SK-N-MC (cell line): Measurements from ENCODE around the gene PDE6H.

Experiments
- DNase-seq: peaks from one replicate; pipeline ENCODE4 v3.0.0-alpha.2; 2011; ENCODE audit warnings: low read depth, low spot score
- H3K27ac ChIP-seq: fragments of 200-600 bp; sonication (generic); 2 replicates; pipeline ENCODE4 v1.5.1; 2016; ENCODE audit warnings: mixed run types
- H3K36me3 ChIP-seq: fragments of 200-600 bp; sonication (generic); 2 replicates; pipeline ENCODE4 v1.6.1; 2017; ENCODE audit warnings: antibody characterized with exemption, low read length, mixed read lengths; ENCODE audit not compliant: insufficient read depth
- H3K4me3 ChIP-seq: fragments of 200-600 bp; sonication (generic); 2 replicates; pipeline ENCODE4 v1.5.1; 2016
- H3K9ac ChIP-seq: fragments of 200-600 bp; sonication (generic); 2 replicates; pipeline ENCODE4 v1.8.0; 2017; ENCODE audit warnings: mixed run types, mixed read lengths; ENCODE audit not compliant: insufficient read length
- H3K9me3 ChIP-seq: fragments of 200-600 bp; sonication (generic); 2 replicates; pipeline ENCODE4 v1.6.1; 2017; ENCODE audit warnings: low read depth, mild to moderate bottlenecking, antibody characterized with exemption, low read length, moderate library complexity, mixed read lengths
- EZH2 ChIP-seq: fragments of 200-600 bp; sonication (generic); IDR thresholded peaks from one replicate; pipeline ENCODE4 v1.6.1; 2017; ENCODE audit warnings: antibody characterized with exemption
- FOXP2 ChIP-seq: optimal IDR thresholded peaks from 2 replicates; pipeline ENCODE3; 2011; ENCODE audit warnings: mild to moderate bottlenecking, moderate library complexity; ENCODE audit not compliant: insufficient read depth; ENCODE audit errors: extremely low read length, control extremely low read depth
- POLR2AphosphoS5 ChIP-seq: IDR thresholded peaks from 2 replicates; pipeline ENCODE4 v1.6.1; 2012; ENCODE audit warnings: mild to moderate bottlenecking, low read depth, low read length, borderline replicate concordance

PDE6H gene

DNA sequence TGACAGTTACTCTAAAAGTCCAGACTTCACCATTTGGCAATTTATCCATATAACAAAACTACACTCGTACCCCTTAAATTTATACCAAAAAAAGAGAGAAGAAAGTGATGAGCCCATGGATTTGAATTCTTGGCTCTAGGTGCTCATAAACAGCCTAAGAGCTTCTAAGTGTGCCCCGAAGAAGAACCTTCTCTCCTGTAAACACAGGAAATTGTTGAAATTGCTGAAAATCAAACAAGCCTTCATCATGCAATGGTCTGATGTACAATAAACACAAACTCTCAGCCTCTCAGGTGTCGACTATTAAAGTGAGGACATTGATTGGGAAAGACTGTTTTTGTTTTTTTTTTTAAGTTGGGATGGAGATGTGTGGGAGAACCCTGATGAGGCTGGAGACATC, 21.8 kb downstream of the PDE6H start:
- Histone ChIP-seq H3K4me3 (no peak overlapping the region), H3K9ac (no peak overlapping the region), H3K9me3 (no peaks in the 10 kb centered on the region), H3K36me3 (no peaks in the 10 kb centered on the region), H3K27ac (no peak overlapping the region)
- no peak for DNase-seq
- no peak for TF ChIP-seq POLR2AphosphoS5
- TF ChIP-seq FOXP2 = no peak
- TF ChIP-seq EZH2 = no peak

DNA sequence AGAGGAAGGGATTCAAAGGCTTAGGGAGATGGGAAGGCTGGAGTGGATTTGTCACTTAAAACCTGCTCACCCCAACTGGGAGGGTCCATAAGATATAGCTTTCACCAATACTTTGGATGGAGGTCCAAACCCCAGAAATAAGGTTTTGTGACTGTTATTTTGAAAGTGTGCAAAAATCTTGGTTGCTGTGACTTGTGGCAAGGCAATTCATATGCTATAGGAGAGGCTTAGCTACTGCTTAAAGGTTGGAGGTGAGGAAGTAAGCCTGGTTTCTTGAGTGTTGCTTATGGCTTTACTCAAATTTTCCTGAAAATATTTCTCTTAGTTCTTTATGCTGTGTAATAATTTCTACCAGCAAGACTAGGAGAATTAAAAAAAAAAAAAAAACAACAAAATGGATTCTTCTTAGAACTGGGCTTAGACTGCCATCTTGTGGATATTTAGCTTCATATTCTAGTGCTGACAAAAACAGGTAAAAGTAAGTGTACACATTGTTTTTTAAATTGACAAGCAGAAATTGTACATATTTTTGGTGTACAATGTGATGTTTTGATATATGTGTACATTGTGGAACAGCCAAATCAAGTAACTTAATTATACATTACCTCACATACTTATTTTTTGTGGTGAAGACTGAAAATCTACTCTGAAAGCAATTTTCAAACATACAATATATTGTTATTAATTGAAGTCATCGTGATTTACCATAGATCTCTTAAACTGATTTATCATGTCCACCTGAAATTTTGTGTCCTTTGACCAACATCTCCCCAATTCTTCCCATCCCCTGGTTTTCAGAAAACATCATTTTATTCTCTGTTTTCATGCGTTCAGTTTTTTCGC, 23.0 kb downstream of the PDE6H start:
- Histone ChIP-seq H3K27ac (no peak overlapping the region), H3K9ac (no peak overlapping the region), H3K4me3 (no peak overlapping the region), H3K36me3 (no peaks in the 10 kb centered on the region), H3K9me3 (no peaks in the 10 kb centered on the region)
- peak; percentile 35 for DNase-seq
- TF ChIP-seq EZH2 (no peak), FOXP2 (no peak), POLR2AphosphoS5 (no peak)

DNA sequence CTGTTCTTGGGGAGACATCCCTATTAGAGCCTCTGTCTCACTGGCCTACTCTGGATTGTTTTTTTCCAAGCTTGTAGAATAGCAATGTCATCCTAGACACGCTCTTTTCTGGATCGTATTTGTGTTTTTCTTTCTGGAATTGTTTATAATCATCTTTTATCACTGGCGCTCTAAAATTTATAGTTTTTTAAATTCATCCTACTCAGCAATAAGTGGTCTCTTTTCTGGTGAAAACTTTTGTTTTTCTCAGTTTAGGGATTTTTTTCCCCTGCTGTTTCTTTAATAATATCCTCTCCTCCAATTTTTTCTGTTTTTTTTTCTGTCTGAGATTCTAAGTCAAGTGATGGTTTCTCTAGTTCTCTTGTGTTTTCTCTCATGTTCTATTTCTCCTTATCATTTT, 25.2 kb downstream of the PDE6H start:
- TF ChIP-seq POLR2AphosphoS5 = no peak
- TF ChIP-seq FOXP2 = no peak
- H3K27ac ChIP-seq = no peak overlapping the region
- H3K9me3 ChIP-seq = no peaks in the 10 kb centered on the region
- no peak overlapping the region for H3K4me3 ChIP-seq
- DNase-seq = no peak
- no peaks in the 10 kb centered on the region for H3K36me3 ChIP-seq
- no peak overlapping the region for H3K9ac ChIP-seq

DNA sequence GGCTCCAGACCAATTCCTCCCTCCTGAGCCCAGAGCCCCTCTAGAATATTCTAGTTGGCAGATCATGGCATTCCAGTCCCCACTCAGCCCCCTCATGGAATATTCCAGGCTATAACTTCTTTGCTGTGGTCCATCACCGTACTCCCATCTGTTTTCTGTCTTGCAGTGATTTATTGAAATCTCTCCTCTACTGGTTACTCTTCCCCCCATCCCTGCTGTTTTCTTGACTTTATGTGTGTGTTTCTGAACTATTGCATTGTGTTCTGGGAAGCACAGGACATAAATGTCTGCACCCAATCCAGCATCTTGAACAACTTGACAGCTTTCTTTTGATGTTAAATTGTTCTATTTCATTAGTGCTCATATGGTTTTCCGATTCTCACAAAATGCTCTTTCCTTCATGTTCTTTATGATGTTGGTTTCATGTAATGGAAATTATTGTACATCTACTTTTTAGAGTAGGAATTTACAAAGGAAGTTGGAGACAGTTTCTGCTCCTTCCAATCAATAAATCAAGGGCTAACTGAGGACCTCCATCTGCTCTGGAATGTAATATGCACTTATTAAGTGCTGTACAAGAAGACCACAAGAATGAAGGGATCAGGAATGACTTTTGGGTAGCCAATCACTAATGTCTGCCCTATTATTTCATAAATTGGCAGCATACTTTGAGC, 26.3 kb downstream of the PDE6H start:
- no peak overlapping the region for H3K27ac ChIP-seq
- H3K9ac ChIP-seq = no peak overlapping the region
- no peak for DNase-seq

DNA sequence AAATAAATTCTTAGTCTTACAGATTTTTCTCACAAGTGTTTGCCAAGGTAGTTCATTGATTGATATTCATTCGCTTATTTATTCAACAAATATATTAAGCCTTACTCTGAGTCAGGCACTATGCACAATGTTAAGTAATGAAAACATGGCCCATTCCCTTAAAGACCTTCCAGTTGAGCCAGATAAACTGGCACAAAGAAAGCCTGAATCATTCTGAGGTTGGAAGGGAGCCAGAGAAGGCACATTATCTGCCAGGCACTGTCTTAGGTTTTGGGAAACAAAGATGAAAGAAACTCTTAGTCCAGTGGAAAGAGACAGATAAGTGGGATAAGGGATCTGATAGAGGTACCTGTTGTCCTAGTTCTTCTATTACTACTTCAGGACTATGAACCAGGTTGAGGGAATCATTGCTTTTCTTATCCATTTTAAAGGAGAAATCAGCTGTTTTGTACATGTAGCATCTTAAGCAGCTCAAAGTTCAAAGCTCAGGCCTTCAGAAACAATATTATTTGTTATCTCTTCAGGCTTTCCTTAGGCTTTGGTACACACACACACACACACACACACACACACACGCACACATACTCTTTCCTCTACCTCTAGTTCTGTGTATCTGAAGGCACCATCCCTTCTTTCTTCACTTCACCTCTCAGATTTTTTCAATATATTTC, 27.0 kb downstream of the PDE6H start:
- no peak for TF ChIP-seq FOXP2
- TF ChIP-seq POLR2AphosphoS5 = no peak
- TF ChIP-seq EZH2 = no peak
- H3K9me3 ChIP-seq = no peaks in the 10 kb centered on the region
- no peak for DNase-seq
- no peaks in the 10 kb centered on the region for H3K36me3 ChIP-seq
- no peak overlapping the region for H3K4me3 ChIP-seq
- H3K9ac ChIP-seq = no peak overlapping the region
- no peak overlapping the region for H3K27ac ChIP-seq

More for the DNA sequence above, 26.3 kb downstream of the PDE6H start:
- Histone ChIP-seq H3K9me3 (no peaks in the 10 kb centered on the region), H3K36me3 (no peaks in the 10 kb centered on the region), H3K4me3 (no peak overlapping the region)
- TF ChIP-seq EZH2 = no peak
- TF ChIP-seq FOXP2 = no peak
- no peak for TF ChIP-seq POLR2AphosphoS5

DNA sequence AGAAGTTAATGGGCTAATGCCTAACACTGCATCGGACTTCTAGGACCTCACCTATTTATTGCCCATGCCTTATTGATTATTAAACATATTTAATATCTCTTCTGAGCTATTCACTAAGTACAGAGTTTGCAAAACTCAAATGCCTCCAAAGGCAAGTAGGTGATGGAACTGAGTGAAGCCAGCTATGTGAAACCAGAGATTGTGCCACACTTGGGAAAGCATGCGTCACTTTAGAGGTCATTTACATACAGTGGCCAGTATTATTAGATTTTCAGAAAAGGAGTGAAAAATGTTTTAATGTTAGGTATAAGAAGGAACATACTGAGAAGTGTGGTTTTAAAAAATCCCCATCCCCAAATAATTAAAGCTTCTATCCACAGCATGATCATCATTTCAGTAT, 27.7 kb downstream of the PDE6H start:
- TF ChIP-seq POLR2AphosphoS5 (no peak), FOXP2 (no peak), EZH2 (no peak)
- no peak overlapping the region for H3K4me3 ChIP-seq
- H3K9me3 ChIP-seq = no peaks in the 10 kb centered on the region
- DNase-seq = no peak
- no peak overlapping the region for H3K27ac ChIP-seq
- H3K9ac ChIP-seq = no peak overlapping the region
- H3K36me3 ChIP-seq = no peaks in the 10 kb centered on the region

DNA sequence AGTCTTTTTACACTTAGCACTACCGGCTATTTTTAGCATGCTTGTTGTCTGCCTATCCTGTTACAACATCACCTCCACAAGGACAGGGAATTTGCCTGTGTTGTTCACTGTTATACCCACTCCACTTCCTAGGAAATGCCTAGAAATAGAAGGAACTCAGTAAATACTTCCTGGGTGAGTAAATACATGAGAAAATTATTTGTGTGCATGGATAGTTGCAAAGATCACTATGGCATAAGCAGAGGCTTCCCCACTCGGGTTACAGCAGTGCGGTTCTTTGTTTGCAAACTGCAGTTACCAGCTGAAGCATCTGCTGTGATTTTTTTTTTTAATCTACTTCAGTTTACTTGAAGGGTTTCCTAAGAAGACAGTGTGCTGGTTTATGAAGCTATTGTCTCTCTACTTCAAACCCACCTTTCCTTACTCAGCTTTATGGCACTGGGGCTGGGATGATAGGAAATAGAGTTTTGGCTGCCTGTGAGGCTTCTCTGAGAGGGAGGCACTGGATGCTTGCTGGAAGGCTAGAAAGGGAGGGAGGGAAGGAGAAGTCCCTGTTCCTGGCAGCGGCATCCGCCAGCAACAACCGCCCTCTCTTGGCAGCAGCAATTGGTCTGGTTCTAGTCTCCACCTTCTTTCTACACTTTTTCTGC, 29.0 kb downstream of the PDE6H start:
- no peak overlapping the region for H3K9ac ChIP-seq
- H3K36me3 ChIP-seq = no peaks in the 10 kb centered on the region
- TF ChIP-seq EZH2 (no peak), POLR2AphosphoS5 (no peak), FOXP2 (no peak)
- no peak for DNase-seq
- no peak overlapping the region for H3K4me3 ChIP-seq
- no peak overlapping the region for H3K27ac ChIP-seq
- no peaks in the 10 kb centered on the region for H3K9me3 ChIP-seq

DNA sequence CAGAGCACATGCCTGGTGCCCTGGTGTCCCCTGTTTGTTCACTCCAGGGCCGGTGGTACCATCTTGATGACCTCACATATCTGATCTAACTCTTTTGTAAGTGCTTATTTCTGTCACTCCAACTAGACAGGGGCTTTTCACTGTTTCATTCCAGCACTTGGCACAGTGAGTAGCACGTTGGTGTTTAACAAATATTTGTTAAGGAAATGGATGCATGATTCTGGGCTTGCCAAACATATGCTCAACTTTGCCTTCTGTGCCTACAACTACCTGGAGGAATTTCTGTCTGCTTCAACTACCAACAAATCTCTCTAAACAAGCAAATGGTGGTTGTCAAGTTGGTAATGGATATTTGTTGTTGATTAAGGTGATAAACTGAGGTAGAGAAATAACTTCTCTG, 31.6 kb downstream of the PDE6H start:
- Histone ChIP-seq H3K9ac (no peak overlapping the region), H3K9me3 (no peaks in the 10 kb centered on the region), H3K36me3 (no peaks in the 10 kb centered on the region), H3K27ac (no peak overlapping the region), H3K4me3 (no peak overlapping the region)
- no peak for TF ChIP-seq EZH2
- no peak for TF ChIP-seq POLR2AphosphoS5
- no peak for TF ChIP-seq FOXP2
- DNase-seq = no peak
